Upper lobe of right lung (tissue), 1 donor: ENCODE data around the gene ANTKMT. TPM values are rescaled to one million over a fixed set of nuclear protein-coding genes. Genes with fewer than 3 reads are reported as not detected.

Source experiments
- ATAC-seq: fragments of 200-7000 bp; cut with Tn5 transposase; one replicate; pipeline ENCODE4 v1.9.1; 2020; ENCODE audit warnings: mild to moderate bottlenecking, moderate library complexity
- DNase-seq: peaks from one replicate; pipeline ENCODE4 v3.0.0-alpha.2; 2020
- H3K27ac ChIP-seq: fragments of 200-600 bp; one replicate; pipeline ENCODE4 v1.8.0; 2022
- H3K27me3 ChIP-seq: fragments of 200-600 bp; one replicate; pipeline ENCODE4 v1.8.0; 2022; ENCODE audit warnings: mild to moderate bottlenecking
- H3K36me3 ChIP-seq: fragments of 200-600 bp; one replicate; pipeline ENCODE4 v1.8.0; 2022
- H3K4me1 ChIP-seq: fragments of 200-600 bp; one replicate; pipeline ENCODE4 v1.8.0; 2022
- H3K4me3 ChIP-seq: fragments of 200-600 bp; one replicate; pipeline ENCODE4 v1.8.0; 2022; ENCODE audit warnings: mild to moderate bottlenecking
- H3K9me3 ChIP-seq: fragments of 200-600 bp; one replicate; pipeline ENCODE4 v1.8.0; 2022
- CTCF ChIP-seq: fragments of 200-600 bp; IDR thresholded peaks from one replicate; pipeline ENCODE4 v1.8.0; 2022; ENCODE audit warnings: antibody characterized with exemption
- intact Hi-C: fragments of 100-400 bp; cut with DNase I; formaldehyde crosslinking; loops from one replicate; pipeline ENCODE4 v1.11.0; 2022
- total RNA-seq: library from RNA; stranded (reverse); fragmentation: NEBNext Ultra II Directional; extraction: Animal tissue kit (Norgen Biotek cat#: 25700); gene quantifications from one replicate; pipeline ENCODE4 v1.2.1, GENCODE V29; 2021
- donor health status: DM: no; HTN: yes; CAD: no; lungs with severe emphysema.

ANTKMT gene
- total RNA-seq, 1 donor from 2014 or later: 30.5 TPM

DNA sequence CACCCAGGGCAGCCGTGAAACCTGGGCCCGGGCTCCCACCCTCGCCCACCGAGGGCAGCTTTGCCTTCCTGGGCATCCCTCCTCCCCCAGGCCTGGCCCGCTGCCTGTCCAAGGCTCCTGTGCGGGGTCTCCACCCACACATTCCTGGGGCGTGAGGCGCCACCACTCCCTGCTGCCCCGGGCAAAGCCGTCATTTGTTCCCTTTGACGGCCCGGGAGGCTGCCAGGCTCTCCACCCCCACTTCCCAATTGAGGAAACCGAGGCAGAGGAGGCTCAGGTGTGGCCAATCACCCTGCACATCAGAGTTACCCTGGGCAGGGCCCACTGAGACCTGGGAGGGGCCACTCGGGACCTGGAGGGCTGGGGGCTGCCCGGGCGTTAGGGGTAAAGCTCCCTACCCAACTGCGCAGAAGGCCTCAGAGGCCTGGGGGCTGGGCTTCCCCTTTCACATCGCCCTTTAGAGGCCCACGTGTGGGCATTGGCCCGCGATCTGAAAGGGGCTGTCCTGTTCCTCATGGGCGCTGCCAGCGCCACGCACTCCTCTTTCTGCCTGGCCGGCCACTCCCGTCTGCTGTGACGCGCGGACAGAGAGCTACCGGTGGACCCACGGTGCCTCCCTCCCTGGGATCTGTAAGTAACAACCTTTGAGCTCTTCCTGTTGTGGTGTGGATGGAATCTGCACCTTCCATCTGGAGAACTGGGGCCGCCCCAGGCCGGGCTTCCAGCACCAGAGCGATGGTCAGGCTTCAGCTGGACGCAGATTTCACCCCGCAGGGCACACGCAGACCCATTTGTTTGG lies 39.8 kb downstream of the ANTKMT start, which contains the start of gene MSLN:
Gene MSLN, plus strand, starts transcription at position 190 of the 799 bp plus-strand sequence. CDS start 1,947 bp downstream, outside the sequence.
- H3K4me1 ChIP-seq: no peaks in the 10 kb centered on the region
- H3K4me3 ChIP-seq: peak within 1 kb of the TSS; percentile 19
- no peaks in the 10 kb centered on the region for H3K27me3 ChIP-seq
- ATAC-seq (peak; percentile 50), DNase-seq (peak; percentile 73)
- intact Hi-C loops: no loop called here
- no peaks in the 10 kb centered on the region for H3K9me3 ChIP-seq
- TF ChIP-seq CTCF: no peak
- H3K36me3 ChIP-seq: no peaks in the 10 kb centered on the region
- peak within 1 kb of the TSS; percentile 70 for H3K27ac ChIP-seq

- Histone ChIP-seq H3K27me3 (no peaks in the 10 kb centered on the region), H3K4me1 (no peaks in the 10 kb centered on the region), H3K4me3 (peak overlapping the region; percentile 19), H3K9me3 (no peaks in the 10 kb centered on the region), H3K27ac (peak overlapping the region; percentile 24), H3K36me3 (no peaks in the 10 kb centered on the region)
- intact Hi-C loops: no loop called here
- TF ChIP-seq CTCF: no peak
- ATAC-seq (no peak), DNase-seq (peak; percentile 67)
These were observed 40.9 kb downstream of the ANTKMT start for GRCh38 chr16:761625-762513.

DNA sequence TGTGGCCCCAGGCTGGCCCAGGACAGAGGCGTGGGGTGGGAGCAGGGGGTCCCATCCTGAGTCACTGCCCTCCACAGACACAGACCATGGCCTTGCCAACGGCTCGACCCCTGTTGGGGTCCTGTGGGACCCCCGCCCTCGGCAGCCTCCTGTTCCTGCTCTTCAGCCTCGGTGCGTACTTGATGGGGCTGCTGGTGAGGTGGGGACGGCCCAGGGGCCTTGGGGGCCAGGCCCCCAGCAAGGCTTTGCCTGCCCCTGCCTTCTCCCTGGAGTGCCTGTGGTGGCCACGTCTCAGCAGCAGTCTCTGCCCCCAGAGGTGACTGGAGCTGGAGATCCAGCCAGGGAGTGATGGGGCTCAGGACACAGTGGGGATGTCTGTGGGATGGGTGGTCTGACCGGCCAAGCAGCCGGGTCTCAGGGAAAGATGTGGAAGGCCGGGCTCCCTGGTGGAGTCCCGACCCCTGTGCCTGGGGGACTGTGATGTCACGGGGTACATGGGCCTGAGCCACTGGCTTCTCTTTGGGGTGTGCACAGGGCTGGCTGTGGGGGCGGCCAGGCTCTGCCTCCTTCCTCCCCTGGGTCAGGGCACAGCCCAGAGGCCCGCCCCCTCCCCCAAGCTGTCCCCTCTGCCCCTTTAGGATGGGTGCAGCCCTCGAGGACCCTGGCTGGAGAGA lies 41.8 kb downstream of the ANTKMT start:
- Histone ChIP-seq H3K4me1 (no peaks in the 10 kb centered on the region), H3K4me3 (no peak overlapping the region), H3K36me3 (no peaks in the 10 kb centered on the region), H3K27ac (no peak overlapping the region), H3K27me3 (no peaks in the 10 kb centered on the region), H3K9me3 (no peaks in the 10 kb centered on the region)
- intact Hi-C loops: no loop called here
- TF ChIP-seq CTCF: no peak
- peak; percentile 61 for DNase-seq
- ATAC-seq: no peak

DNA sequence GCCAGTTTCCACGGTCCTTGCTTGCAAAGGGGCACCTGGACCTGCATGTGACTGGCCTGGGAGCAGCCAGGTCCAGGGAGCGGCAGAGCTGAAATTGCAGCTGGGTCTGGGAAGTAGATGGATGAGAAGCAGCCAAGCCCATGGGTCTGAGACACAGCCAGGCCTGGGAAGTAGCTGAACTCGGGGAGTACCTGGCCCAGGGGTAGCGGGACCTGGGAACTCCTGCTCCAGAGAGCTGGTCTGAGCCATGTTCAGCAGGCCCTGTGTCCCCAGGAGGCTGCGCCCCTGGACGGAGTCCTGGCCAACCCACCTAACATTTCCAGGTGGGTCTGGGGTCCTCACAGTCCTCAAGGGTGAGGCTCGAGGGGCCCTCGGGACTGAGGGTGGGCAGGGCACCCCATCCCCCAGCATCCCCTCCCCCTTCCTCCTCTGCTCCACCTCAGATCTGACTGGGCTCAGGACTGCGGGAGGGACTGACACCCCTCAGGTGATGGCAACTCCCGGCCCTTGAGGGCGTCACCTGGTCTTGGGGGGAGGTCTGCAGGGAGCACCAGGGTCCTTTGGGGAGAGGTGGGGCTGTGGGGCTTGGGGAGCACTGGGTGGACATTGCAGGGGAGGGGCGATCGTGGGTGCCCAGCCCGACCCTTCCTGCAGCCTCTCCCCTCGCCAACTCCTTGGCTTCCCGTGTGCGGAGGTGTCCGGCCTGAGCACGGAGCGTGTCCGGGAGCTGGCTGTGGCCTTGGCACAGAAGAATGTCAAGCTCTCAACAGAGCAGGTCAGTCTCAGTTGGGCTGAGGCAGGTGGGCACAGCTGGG lies 42.6 kb downstream of the ANTKMT start:
- Histone ChIP-seq H3K4me3 (no peak overlapping the region), H3K27me3 (no peaks in the 10 kb centered on the region), H3K27ac (no peak overlapping the region), H3K36me3 (no peaks in the 10 kb centered on the region), H3K9me3 (no peaks in the 10 kb centered on the region), H3K4me1 (no peaks in the 10 kb centered on the region)
- ATAC-seq (no peak), DNase-seq (no peak)
- no peak for TF ChIP-seq CTCF
- intact Hi-C loops: no loop called here
